Natural killer cell (primary cell): ENCODE measurements around the gene MEGF6. TPM values are rescaled to one million over a fixed set of nuclear protein-coding genes. Genes with fewer than 3 reads are reported as not detected.

Experiments
- ATAC-seq, 3 donors: fragments of 150-1000 bp in 2 of 3; fragments of 200-7000 bp in 1 of 3; cut with Tn5 transposase; 1 replicate in 1 of 3; 2 replicates in 2 of 3; pipeline ENCODE4 v1.10.0; 2021; ENCODE audit warnings: mild to moderate bottlenecking in 2 of 3, moderate library complexity in 2 of 3
- DNase-seq, 2 donors: peaks; one replicate each; pipeline versions ENCODE4 v3.0.0 to v3.0.0-alpha.2; 2013 to 2021; ENCODE audit warnings: mixed read lengths in 1 of 2
- H3K27ac ChIP-seq: one replicate; pipeline ENCODE4 v1.5.1; 2013; ENCODE audit warnings: mild to moderate bottlenecking, low read length
- H3K27me3 ChIP-seq: one replicate; pipeline ENCODE4 v1.6.1; 2013; ENCODE audit warnings: low read length; ENCODE audit not compliant: control insufficient read depth, insufficient read depth
- H3K36me3 ChIP-seq: one replicate; pipeline ENCODE4 v1.6.1; 2013; ENCODE audit warnings: low read length; ENCODE audit not compliant: control insufficient read depth, insufficient read depth
- H3K4me1 ChIP-seq: one replicate; pipeline ENCODE4 v1.6.1; 2013; ENCODE audit warnings: low read length; ENCODE audit not compliant: control insufficient read depth, insufficient read depth
- H3K4me3 ChIP-seq: one replicate; pipeline ENCODE4 v1.5.1; 2013; ENCODE audit warnings: low read length
- H3K9me3 ChIP-seq: one replicate; pipeline ENCODE4 v1.6.1; 2013; ENCODE audit warnings: low read length; ENCODE audit not compliant: control insufficient read depth, insufficient read depth
- H3K27ac Mint-ChIP-seq, 2 donors: one replicate each; pipeline ENCODE4 v1.8.0; 2022; ENCODE audit warnings: mild to moderate bottlenecking in 2 of 2, mixed read lengths in 2 of 2, moderate library complexity in 1 of 2
- H3K27me3 Mint-ChIP-seq, 2 donors: one replicate each; pipeline ENCODE4 v1.8.0; 2022; ENCODE audit warnings: low read depth in 2 of 2, mixed read lengths in 2 of 2
- H3K36me3 Mint-ChIP-seq: one replicate; pipeline ENCODE4 v1.8.0; 2022; ENCODE audit warnings: mixed read lengths
- H3K4me1 Mint-ChIP-seq, 2 donors: one replicate each; pipeline ENCODE4 v1.8.0; 2022; ENCODE audit warnings: mixed read lengths in 2 of 2
- H3K4me3 Mint-ChIP-seq: one replicate; pipeline ENCODE4 v1.8.0; 2022; ENCODE audit warnings: mild to moderate bottlenecking, moderate library complexity, mixed read lengths
- H3K9me3 Mint-ChIP-seq, 2 donors: one replicate each; pipeline ENCODE4 v1.8.0; 2022; ENCODE audit warnings: mixed read lengths in 2 of 2
- CTCF ChIP-seq: fragments of 200-600 bp; IDR thresholded peaks from one replicate; pipeline ENCODE4 v1.8.0; 2022; ENCODE audit warnings: antibody characterized with exemption
- WGBS: methylation state at CpG from one replicate; pipeline ENCODE4 v1.1.7; 2013; ENCODE audit warnings: missing lambda C conversion rate; ENCODE audit not compliant: insufficient coverage; 5-methylcytosine and 5-hydroxymethylcytosine counted together
- intact Hi-C: fragments of 100-400 bp; cut with micrococcal nuclease; formaldehyde crosslinking; loops from one replicate; pipeline ENCODE4 v1.14.2; 2022
- total RNA-seq, 4 donors: library from RNA; stranded (reverse); fragments of 120-200 nt in 1 of 4; gene quantifications; one replicate each; pipeline versions ENCODE4 v1.2.3 to v1.2.4, GENCODE V29; 2013 to 2022

Gene MEGF6
- total RNA-seq, 3 donors from 2014 or later (not counting 1 experiment from before 2014, with no cell fraction given): 3.1 to 15.6 (median 5.1) TPM

GRCh38 chr1:3658231-3658615 is 46.9 kb upstream of the MEGF6 start:
- H3K27ac Mint-ChIP-seq: no peak overlapping the region
- Histone ChIP-seq H3K9me3 (no peaks in the 10 kb centered on the region), H3K27ac (no peak overlapping the region), H3K4me1 (no peaks in the 10 kb centered on the region), H3K36me3 (no peaks in the 10 kb centered on the region), H3K27me3 (peaks cover 2% of the 10 kb centered on the region), H3K4me3 (no peak overlapping the region)
- H3K9me3 Mint-ChIP-seq: no peaks in the 10 kb centered on the region
- no peak overlapping the region for H3K4me3 Mint-ChIP-seq
- DNase-seq (no peak), ATAC-seq (no peak)
- peaks cover 32 to 52% of the 10 kb centered on the region in 2 donors for H3K27me3 Mint-ChIP-seq
- WGBS: 50% methylated on average over 9 of the region's 14 CpGs
- no peak for TF ChIP-seq CTCF
- no peaks in the 10 kb centered on the region for H3K36me3 Mint-ChIP-seq
- intact Hi-C loops: no loop called here
- no peaks in the 10 kb centered on the region for H3K4me1 Mint-ChIP-seq

GRCh38 chr1:3657578-3658230 is 46.4 kb upstream of the MEGF6 start:
- WGBS: 86% methylated on average over 26 of the region's 26 CpGs
- H3K4me1 Mint-ChIP-seq: no peaks in the 10 kb centered on the region
- no peaks in the 10 kb centered on the region for H3K36me3 Mint-ChIP-seq
- no peak for TF ChIP-seq CTCF
- H3K27me3 Mint-ChIP-seq: peaks cover 33 to 53% of the 10 kb centered on the region in 2 donors
- ATAC-seq (no peak), DNase-seq (no peak)
- Histone ChIP-seq H3K9me3 (no peaks in the 10 kb centered on the region), H3K27ac (no peak overlapping the region), H3K27me3 (peaks cover 6% of the 10 kb centered on the region), H3K4me3 (no peak overlapping the region), H3K36me3 (no peaks in the 10 kb centered on the region), H3K4me1 (peaks cover 4% of the 10 kb centered on the region)
- no peak overlapping the region for H3K27ac Mint-ChIP-seq
- intact Hi-C loops: no loop called here
- H3K4me3 Mint-ChIP-seq: no peak overlapping the region
- H3K9me3 Mint-ChIP-seq: no peaks in the 10 kb centered on the region

GRCh38 chr1:3657096-3657475 is 45.8 kb upstream of the MEGF6 start:
- Histone ChIP-seq H3K36me3 (no peaks in the 10 kb centered on the region), H3K27me3 (peaks cover 6% of the 10 kb centered on the region), H3K9me3 (no peaks in the 10 kb centered on the region), H3K27ac (no peak overlapping the region), H3K4me3 (no peak overlapping the region), H3K4me1 (peaks cover 5% of the 10 kb centered on the region)
- TF ChIP-seq CTCF: no peak
- ATAC-seq (no peak), DNase-seq (no peak)
- intact Hi-C loops: no loop called here
- Mint-ChIP-seq H3K4me1 (no peaks in the 10 kb centered on the region), H3K4me3 (no peak overlapping the region), H3K9me3 (no peaks in the 10 kb centered on the region), H3K27me3 (peaks cover 33 to 53% of the 10 kb centered on the region in 2 donors), H3K27ac (no peak overlapping the region), H3K36me3 (no peaks in the 10 kb centered on the region)
- WGBS: 66% methylated on average over 6 of the region's 6 CpGs
